T-cell (primary cell): Measurements from ENCODE around the gene PLEKHM3. TPM values are rescaled to one million over a fixed set of nuclear protein-coding genes. Genes with fewer than 3 reads are reported as not detected.

Source experiments
- ATAC-seq, 4 experiments: fragments of 200-7000 bp in 3 of 4; fragments of 150-1000 bp in 1 of 4; cut with Tn5 transposase; replicated peaks in 1 of 4; 1 replicate in 3 of 4; 2 replicates in 1 of 4; pipeline ENCODE4 v1.10.0; 2021; ENCODE audit warnings: moderate library complexity in 3 of 4, mild to moderate bottlenecking in 2 of 4, moderate number of reproducible peaks in 1 of 4
- CTCF ChIA-PET, 2 donors: fragments of 300-600 bp; sonication (Branson Sonifier 250); formaldehyde crosslinking; loops; one replicate each; lab custom pipeline; 2022; ENCODE audit warnings: antibody characterized with exemption in 2 of 2; lab: Charles Lee
- POLR2A ChIA-PET, 2 donors: fragments of 300-600 bp; sonication (Branson Sonifier 250); formaldehyde crosslinking; loops; one replicate each; lab custom pipeline; 2022; ENCODE audit warnings: antibody characterized with exemption in 2 of 2; lab: Charles Lee
- DNase-seq, 35 experiments: peaks; one replicate each; pipeline versions ENCODE4 v3.0.0 to v3.0.0-alpha.2; 2013 to 2023
- H3K27ac ChIP-seq: one replicate; pipeline ENCODE4 v1.5.1; 2013; ENCODE audit warnings: low read length
- H3K27me3 ChIP-seq, 2 experiments: replicated peaks in 1 of 2; 1 replicate in 1 of 2; 2 replicates in 1 of 2; pipeline versions ENCODE4 v1.6.1 to v1.7.0; 2013; ENCODE audit warnings: low read length in 1 of 2, mixed read lengths in 1 of 2; ENCODE audit not compliant: control insufficient read depth in 2 of 2, insufficient read depth in 2 of 2; ENCODE audit errors: extremely low read depth in 1 of 2
- H3K36me3 ChIP-seq, 2 donors: 1 replicate in 1 of 2; 2 replicates in 1 of 2; pipeline versions ENCODE4 v1.6.1 to v1.7.0; 2013; ENCODE audit warnings: low read length in 1 of 2; ENCODE audit not compliant: control insufficient read depth in 2 of 2, insufficient read depth in 1 of 2; ENCODE audit errors: extremely low read depth in 1 of 2
- H3K4me1 ChIP-seq, 2 experiments: 1 replicate in 1 of 2; 2 replicates in 1 of 2; pipeline versions ENCODE4 v1.6.1 to v1.7.0; 2013; ENCODE audit warnings: low read length in 2 of 2, mixed read lengths in 1 of 2; ENCODE audit not compliant: insufficient read depth in 2 of 2, control insufficient read depth in 1 of 2; ENCODE audit errors: extremely low read depth in 1 of 2
- H3K4me3 ChIP-seq, 2 donors: 1 replicate in 1 of 2; 2 replicates in 1 of 2; pipeline versions ENCODE4 v1.5.1 to v1.7.0; 2013; ENCODE audit warnings: mild to moderate bottlenecking in 2 of 2, low read length in 1 of 2, moderate library complexity in 1 of 2; ENCODE audit not compliant: control insufficient read depth in 1 of 2; ENCODE audit errors: extremely low read depth in 1 of 2
- H3K9me3 ChIP-seq: 2 replicates; pipeline ENCODE4 v1.7.0; 2013
- H3K27ac Mint-ChIP-seq, 2 donors: one replicate each; pipeline ENCODE4 v1.8.0; 2020 to 2021; ENCODE audit warnings: mild to moderate bottlenecking in 2 of 2, mixed read lengths in 2 of 2
- H3K27me3 Mint-ChIP-seq, 2 donors: one replicate each; pipeline ENCODE4 v1.8.0; 2021 to 2022; ENCODE audit warnings: mixed read lengths in 2 of 2
- H3K36me3 Mint-ChIP-seq: one replicate; pipeline ENCODE4 v1.8.0; 2021; ENCODE audit warnings: mixed read lengths
- H3K4me1 Mint-ChIP-seq, 3 donors: one replicate each; pipeline ENCODE4 v1.8.0; 2020 to 2022; ENCODE audit warnings: mixed read lengths in 3 of 3, mild to moderate bottlenecking in 1 of 3
- H3K4me3 Mint-ChIP-seq, 3 donors: one replicate each; pipeline ENCODE4 v1.8.0; 2020 to 2022; ENCODE audit warnings: mild to moderate bottlenecking in 3 of 3, mixed read lengths in 3 of 3, moderate library complexity in 3 of 3
- H3K9me3 Mint-ChIP-seq, 3 donors: one replicate each; pipeline ENCODE4 v1.8.0; 2020 to 2022; ENCODE audit warnings: mixed read lengths in 3 of 3
- WGBS: methylation state at CpG from one replicate; pipeline ENCODE4 v1.1.5; 2013; ENCODE audit warnings: missing lambda C conversion rate; ENCODE audit not compliant: insufficient coverage; 5-methylcytosine and 5-hydroxymethylcytosine counted together
- total RNA-seq, 35 experiments: library from RNA in 6 of 35; stranded (reverse) in 6 of 35; fragments of 120-200 nt in 1 of 35; gene quantifications; one replicate each; pipeline versions ENCODE4 v1.2.1 to v1.2.4 and lab custom pipeline; 2013 to 2026

The PLEKHM3 gene
- total RNA-seq, 5 donors from 2014 or later (not counting 1 experiment from before 2014, with no cell fraction given), result 12.3 to 18.1 (median 13.9) TPM

DNA sequence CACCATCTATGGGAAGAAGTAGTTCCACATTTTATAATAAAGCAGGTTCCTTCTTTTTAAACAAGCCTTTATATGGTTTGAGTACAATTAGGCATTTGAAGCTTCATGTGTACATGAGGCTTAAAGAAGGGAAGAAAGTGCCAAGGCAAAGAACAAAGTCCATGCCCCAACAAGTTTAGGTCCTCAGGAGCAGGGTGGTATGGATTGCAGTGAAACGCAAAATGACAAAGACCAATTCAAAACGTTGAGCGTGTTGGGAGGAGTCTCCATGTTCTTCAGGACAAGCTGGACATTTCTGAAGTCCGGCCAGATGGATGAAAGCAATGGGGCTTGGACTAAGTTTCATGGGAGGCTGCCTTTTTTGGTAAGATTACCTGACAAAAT, 176.8 kb downstream of the PLEKHM3 start:
- H3K36me3 ChIP-seq, result peaks cover 0 to 3% of the 10 kb centered on the region in 2 donors
- no peak overlapping the region for H3K27ac Mint-ChIP-seq
- no peaks in the 10 kb centered on the region for H3K27me3 ChIP-seq
- no peaks in the 10 kb centered on the region for H3K9me3 ChIP-seq
- peaks cover 25% of the 10 kb centered on the region for H3K36me3 Mint-ChIP-seq
- DNase-seq, result no peak
- H3K4me3 Mint-ChIP-seq, result no peak overlapping the region
- H3K27me3 Mint-ChIP-seq, result no peaks in the 10 kb centered on the region
- ATAC-seq, result no peak
- no peak overlapping the region for H3K27ac ChIP-seq
- CTCF ChIA-PET, result no interaction called here
- WGBS, result 88% methylated on average over 4 of the region's 4 CpGs
- no peak overlapping the region for H3K4me3 ChIP-seq
- POLR2A ChIA-PET, result no interaction called here
- H3K9me3 Mint-ChIP-seq, result no peaks in the 10 kb centered on the region
- H3K4me1 ChIP-seq, result no peaks in the 10 kb centered on the region
- H3K4me1 Mint-ChIP-seq, result peaks cover 0 to 2% (median 0%) of the 10 kb centered on the region in 3 donors

DNA sequence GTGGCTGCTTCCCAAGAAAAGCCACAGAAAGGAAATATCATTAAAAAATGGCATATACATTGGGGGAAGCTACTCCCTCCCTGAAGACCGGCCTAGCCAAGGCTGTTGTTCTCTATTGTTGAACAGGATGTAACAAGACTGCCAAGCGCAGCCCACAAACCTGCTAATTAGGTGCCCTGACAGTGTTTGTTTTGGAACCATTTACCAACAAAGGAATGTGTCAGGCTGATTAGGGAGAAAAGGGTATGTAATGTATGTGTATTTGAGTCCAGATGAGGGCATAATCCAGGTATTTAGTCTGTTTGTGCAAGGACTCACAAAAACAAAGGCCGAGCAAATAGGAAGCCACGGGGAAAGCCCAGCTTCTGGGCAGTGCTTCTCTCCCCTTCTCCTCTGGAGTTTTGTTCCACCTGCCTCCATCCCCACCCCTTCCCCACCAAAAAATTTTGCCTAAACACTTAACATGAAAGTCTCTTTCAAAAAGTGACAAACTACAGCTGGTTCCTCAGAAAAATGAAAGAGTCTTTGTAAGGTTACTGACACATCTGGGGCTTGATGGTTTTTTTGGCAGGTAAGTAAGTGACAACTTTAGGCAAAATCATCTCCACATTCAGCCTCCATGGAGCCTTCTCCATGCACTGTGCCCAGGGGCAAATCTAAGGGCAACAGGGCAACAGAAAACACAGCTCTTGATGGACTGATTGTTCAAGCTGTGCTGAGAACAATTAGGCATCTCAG, 177.4 kb downstream of the PLEKHM3 start:
- Mint-ChIP-seq H3K9me3 (no peaks in the 10 kb centered on the region), H3K4me1 (peaks cover 0 to 2% (median 0%) of the 10 kb centered on the region in 3 donors), H3K27me3 (no peaks in the 10 kb centered on the region), H3K27ac (no peak overlapping the region), H3K4me3 (no peak overlapping the region), H3K36me3 (peaks cover 28% of the 10 kb centered on the region)
- Histone ChIP-seq H3K4me3 (no peak overlapping the region), H3K27me3 (no peaks in the 10 kb centered on the region), H3K27ac (no peak overlapping the region), H3K4me1 (no peaks in the 10 kb centered on the region), H3K36me3 (peaks cover 0 to 3% of the 10 kb centered on the region in 2 donors), H3K9me3 (no peaks in the 10 kb centered on the region)
- POLR2A ChIA-PET, result no interaction called here
- WGBS, result 100% methylated on average over 2 of the region's 4 CpGs
- ATAC-seq, result no peak
- DNase-seq, result no peak
- CTCF ChIA-PET, result no interaction called here

DNA sequence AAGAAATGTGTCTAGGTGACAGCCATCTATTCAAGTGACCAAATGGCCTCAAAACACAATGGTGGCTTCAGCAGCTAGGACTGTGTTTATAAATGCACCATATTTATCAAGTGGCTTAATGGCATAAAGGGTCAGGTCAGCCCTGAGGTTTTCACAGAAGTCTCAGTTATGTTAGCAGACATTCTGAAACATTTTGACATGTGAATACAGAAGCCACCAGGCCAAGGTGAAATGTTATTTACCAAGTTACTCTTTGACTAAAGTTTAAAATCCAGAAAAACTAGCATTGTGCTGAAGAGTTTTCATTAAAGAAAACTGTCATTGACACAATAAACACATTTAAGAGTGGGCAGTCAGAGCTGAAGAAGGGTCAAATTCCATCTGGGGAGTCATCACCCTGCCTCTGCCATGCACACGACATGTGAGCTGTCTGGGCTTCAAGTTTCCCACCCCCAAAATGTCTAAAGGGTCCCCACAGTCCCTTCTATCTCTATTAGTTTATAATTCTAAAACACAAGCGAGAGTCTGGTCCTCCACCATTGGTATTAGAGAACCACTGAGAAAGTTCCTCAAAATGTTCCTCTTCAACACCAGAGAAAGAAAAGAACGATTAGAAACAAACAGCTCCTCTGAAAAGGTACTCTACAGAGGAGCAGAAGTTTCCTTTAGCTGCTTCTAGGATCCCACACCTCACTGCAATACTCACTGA, 178.1 kb downstream of the PLEKHM3 start:
- ChIA-PET POLR2A (no interaction called here), CTCF (no interaction called here)
- Mint-ChIP-seq H3K4me3 (no peak overlapping the region), H3K27me3 (no peaks in the 10 kb centered on the region), H3K9me3 (no peaks in the 10 kb centered on the region), H3K4me1 (peaks cover 0 to 2% (median 0%) of the 10 kb centered on the region in 3 donors), H3K36me3 (peaks cover 28% of the 10 kb centered on the region), H3K27ac (no peak overlapping the region)
- no peaks in the 10 kb centered on the region for H3K9me3 ChIP-seq
- ATAC-seq, result no peak
- DNase-seq, result no peak
- no peak overlapping the region for H3K27ac ChIP-seq
- H3K27me3 ChIP-seq, result no peaks in the 10 kb centered on the region
- no peak overlapping the region for H3K4me3 ChIP-seq
- H3K4me1 ChIP-seq, result no peaks in the 10 kb centered on the region
- H3K36me3 ChIP-seq, result peaks cover 0 to 3% of the 10 kb centered on the region in 2 donors
- WGBS, result no CpG with 5 or more reads among the region's 3 CpGs

DNA sequence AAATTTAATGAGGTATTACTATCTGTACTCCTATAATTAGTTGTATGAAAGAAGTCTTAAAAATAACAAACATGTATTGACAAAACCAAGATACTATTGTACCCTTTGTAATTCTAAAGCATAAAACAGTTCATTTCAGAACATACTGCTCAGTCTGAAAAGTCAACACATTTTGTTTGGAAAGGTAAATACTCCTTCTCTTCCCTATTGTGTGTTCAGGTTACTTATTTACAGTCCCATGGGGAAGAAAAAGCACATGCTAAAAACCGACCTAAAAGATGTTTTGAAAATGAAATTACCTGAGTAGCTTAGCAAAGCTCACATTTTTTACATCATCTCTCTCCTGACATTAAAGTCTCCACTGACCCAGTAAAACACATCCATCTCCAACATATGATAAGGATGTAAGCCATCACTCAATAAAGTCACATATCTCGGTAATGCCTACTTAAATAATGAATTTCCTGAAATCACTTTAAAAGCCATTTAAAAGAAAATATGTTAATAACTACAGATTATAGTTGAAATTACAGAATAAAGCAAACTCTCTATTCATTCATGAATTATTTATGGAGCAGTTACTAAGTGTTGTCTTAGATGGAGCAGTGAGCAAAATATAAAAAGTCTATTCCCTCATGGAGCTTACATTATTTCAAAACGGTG, 180.0 kb downstream of the PLEKHM3 start:
- ATAC-seq (no peak), DNase-seq (no peak)
- 88% methylated on average over 1 of the region's 3 CpGs for WGBS
- Histone ChIP-seq H3K4me1 (no peaks in the 10 kb centered on the region), H3K4me3 (no peak overlapping the region), H3K27me3 (no peaks in the 10 kb centered on the region), H3K36me3 (peaks cover 0 to 3% of the 10 kb centered on the region in 2 donors), H3K9me3 (no peaks in the 10 kb centered on the region), H3K27ac (no peak overlapping the region)
- Mint-ChIP-seq H3K4me3 (no peak overlapping the region), H3K36me3 (peaks cover 17% of the 10 kb centered on the region), H3K27me3 (no peaks in the 10 kb centered on the region), H3K4me1 (peaks cover 0 to 2% (median 0%) of the 10 kb centered on the region in 3 donors), H3K9me3 (no peaks in the 10 kb centered on the region), H3K27ac (no peak overlapping the region)
- CTCF ChIA-PET, result interaction anchor here in 1 of 2 donors (0.6 kb wide), 1 partner anchor 305 kb away, joined by 4 read pairs; no protein-coding TSS in a partner anchor
- POLR2A ChIA-PET, result interaction anchor here in 1 of 2 donors (0.6 kb wide), 1 partner anchor 928 kb away, joined by 6 read pairs; no protein-coding TSS in a partner anchor

DNA sequence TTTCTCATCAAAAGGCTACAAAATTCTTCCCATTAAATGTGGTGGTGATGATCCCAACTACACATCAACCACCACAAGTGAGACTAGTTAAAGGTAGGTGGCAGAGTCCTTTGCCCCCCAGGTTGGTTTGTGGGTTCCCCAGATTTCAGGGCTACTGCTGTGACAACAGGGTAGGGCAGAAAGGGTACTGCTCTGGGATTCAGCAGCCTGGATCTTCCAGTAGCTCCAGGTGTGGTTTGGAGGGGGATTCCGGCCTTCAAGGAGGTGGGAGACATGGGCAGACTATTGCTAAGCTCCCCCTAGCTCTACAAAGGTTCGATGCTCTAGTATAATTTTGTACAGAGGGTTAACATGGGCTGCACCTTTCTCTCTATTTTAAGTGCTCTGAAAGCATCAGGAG, 180.7 kb downstream of the PLEKHM3 start:
- ChIA-PET POLR2A (no interaction called here), CTCF (interaction anchor here in 1 of 2 donors (0.6 kb wide), 1 partner anchor 304 kb away, joined by 4 read pairs; no protein-coding TSS in a partner anchor)
- peaks cover 16% of the 10 kb centered on the region for H3K36me3 Mint-ChIP-seq
- WGBS, result no CpG with 5 or more reads among the region's 2 CpGs
- H3K27me3 Mint-ChIP-seq, result no peaks in the 10 kb centered on the region
- Histone ChIP-seq H3K9me3 (no peaks in the 10 kb centered on the region), H3K27ac (no peak overlapping the region), H3K36me3 (peaks cover 0 to 3% of the 10 kb centered on the region in 2 donors), H3K4me3 (no peak overlapping the region), H3K27me3 (no peaks in the 10 kb centered on the region), H3K4me1 (no peaks in the 10 kb centered on the region)
- DNase-seq (no peak), ATAC-seq (no peak)
- H3K4me1 Mint-ChIP-seq, result peaks cover 0 to 2% (median 0%) of the 10 kb centered on the region in 3 donors
- no peaks in the 10 kb centered on the region for H3K9me3 Mint-ChIP-seq
- no peak overlapping the region for H3K27ac Mint-ChIP-seq
- H3K4me3 Mint-ChIP-seq, result no peak overlapping the region

DNA sequence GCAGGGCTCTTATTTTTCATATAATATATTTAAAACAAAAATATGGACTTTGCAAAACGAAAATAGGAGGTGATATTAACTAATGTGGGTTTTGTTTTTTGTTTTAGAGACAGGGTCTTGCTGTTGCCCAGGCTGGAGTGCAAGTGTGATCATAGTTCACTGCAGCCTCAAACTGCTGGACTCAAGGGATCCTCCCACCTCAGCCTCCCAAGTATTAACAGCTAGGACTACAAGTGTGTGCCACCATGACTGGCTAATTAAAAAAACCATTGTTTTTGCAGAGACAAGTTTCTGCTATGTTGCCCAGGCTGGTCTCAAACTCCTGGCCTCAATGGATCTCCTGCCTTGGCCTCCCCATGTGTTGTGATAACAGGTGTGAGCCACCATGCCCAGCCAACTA, 185.2 kb downstream of the PLEKHM3 start:
- no peak for ATAC-seq
- ChIA-PET POLR2A (no interaction called here), CTCF (no interaction called here)
- H3K27me3 ChIP-seq, result no peaks in the 10 kb centered on the region
- Mint-ChIP-seq H3K27me3 (no peaks in the 10 kb centered on the region), H3K36me3 (peaks cover 3% of the 10 kb centered on the region), H3K4me1 (no peaks in the 10 kb centered on the region), H3K9me3 (no peaks in the 10 kb centered on the region), H3K4me3 (no peak overlapping the region), H3K27ac (no peak overlapping the region)
- no peaks in the 10 kb centered on the region for H3K9me3 ChIP-seq
- H3K36me3 ChIP-seq, result peaks cover 0 to 3% of the 10 kb centered on the region in 2 donors
- no peak for DNase-seq
- H3K4me1 ChIP-seq, result no peaks in the 10 kb centered on the region
- WGBS, result no CpG with 5 or more reads among the region's 1 CpG
- H3K27ac ChIP-seq, result no peak overlapping the region
- H3K4me3 ChIP-seq, result no peak overlapping the region
